ENCODE results near the gene ACTG2. TPM values are rescaled to one million over a fixed set of nuclear protein-coding genes. Genes with fewer than 3 reads are reported as not detected.

Gene ACTG2
- total and polyA plus RNA-seq, 2 donors (not counting 1 experiment from before 2014, with no cell fraction given), result 4.1 to 600 TPM

DNA sequence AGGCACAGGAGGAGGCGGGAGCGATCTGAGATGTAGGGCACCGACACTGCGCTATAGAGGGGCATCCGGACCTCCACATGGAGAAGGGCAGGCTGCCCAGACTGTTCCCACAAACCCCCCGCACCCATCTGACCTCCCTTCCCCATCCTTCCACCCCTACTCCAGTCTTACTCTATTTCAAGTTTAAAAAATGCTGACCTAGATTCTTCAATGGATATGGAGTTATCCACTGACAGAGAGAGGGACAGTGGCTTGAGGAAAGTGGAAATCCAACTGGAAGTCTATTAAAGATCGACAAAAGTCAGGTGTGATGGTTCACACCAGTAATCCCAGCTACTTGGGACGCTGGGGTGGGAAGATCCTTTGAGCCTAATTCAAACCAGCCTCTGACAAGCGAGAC, 28.8 kb downstream of the ACTG2 start:
- no peak for DNase-seq (ENCODE audit: low read depth in 2 of 2)
- Histone ChIP-seq H3K4me3 (replicated peaks in 1 of 4; ENCODE audit: control extremely low read depth in 1 of 4, insufficient read depth in 1 of 4, low read depth in 3 of 4, low read length in 4 of 4) (no peak overlapping the region), H3K9me3 (ENCODE audit: control insufficient read depth, insufficient read depth, low read depth, low read length) (no peaks in the 10 kb centered on the region), H3K4me2 (ENCODE audit: extremely low read depth, insufficient read depth, low read length) (no peak overlapping the region), H4K20me1 (ENCODE audit: control insufficient read depth, extremely low read depth, insufficient read depth, low read length) (no peaks in the 10 kb centered on the region), H3K79me2 (ENCODE audit: control insufficient read depth, insufficient read depth, low read length) (no peaks in the 10 kb centered on the region), H3K27me3 (ENCODE audit: control insufficient read depth, insufficient read depth, low read length) (no peaks in the 10 kb centered on the region), H3K27ac (ENCODE audit: insufficient read depth, low read length) (no peak overlapping the region), H3K36me3 (ENCODE audit: control insufficient read depth, insufficient read depth, low read length) (peaks cover 2% of the 10 kb centered on the region), H3K9ac (ENCODE audit: insufficient read depth, low read length) (no peak overlapping the region), H3K4me1 (ENCODE audit: control insufficient read depth, extremely low read depth, insufficient read depth, low read length) (no peaks in the 10 kb centered on the region), H2AFZ (ENCODE audit: low read length) (no peak overlapping the region)
- TF ChIP-seq, protein P1, sequence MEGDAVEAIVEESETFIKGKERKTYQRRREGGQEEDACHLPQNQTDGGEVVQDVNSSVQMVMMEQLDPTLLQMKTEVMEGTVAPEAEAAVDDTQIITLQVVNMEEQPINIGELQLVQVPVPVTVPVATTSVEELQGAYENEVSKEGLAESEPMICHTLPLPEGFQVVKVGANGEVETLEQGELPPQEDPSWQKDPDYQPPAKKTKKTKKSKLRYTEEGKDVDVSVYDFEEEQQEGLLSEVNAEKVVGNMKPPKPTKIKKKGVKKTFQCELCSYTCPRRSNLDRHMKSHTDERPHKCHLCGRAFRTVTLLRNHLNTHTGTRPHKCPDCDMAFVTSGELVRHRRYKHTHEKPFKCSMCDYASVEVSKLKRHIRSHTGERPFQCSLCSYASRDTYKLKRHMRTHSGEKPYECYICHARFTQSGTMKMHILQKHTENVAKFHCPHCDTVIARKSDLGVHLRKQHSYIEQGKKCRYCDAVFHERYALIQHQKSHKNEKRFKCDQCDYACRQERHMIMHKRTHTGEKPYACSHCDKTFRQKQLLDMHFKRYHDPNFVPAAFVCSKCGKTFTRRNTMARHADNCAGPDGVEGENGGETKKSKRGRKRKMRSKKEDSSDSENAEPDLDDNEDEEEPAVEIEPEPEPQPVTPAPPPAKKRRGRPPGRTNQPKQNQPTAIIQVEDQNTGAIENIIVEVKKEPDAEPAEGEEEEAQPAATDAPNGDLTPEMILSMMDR (conservative IDR thresholded peaks at IDR 0.05 in 1 of 2, IDR thresholded peaks at IDR 0.05 in 1 of 2; ENCODE audit: low read depth in 1 of 2, low read length in 2 of 2), result no peak
- TF ChIP-seq EZH2 (IDR thresholded peaks at IDR 0.05; ENCODE audit: low read length, missing control alignments), result no peak

DNA sequence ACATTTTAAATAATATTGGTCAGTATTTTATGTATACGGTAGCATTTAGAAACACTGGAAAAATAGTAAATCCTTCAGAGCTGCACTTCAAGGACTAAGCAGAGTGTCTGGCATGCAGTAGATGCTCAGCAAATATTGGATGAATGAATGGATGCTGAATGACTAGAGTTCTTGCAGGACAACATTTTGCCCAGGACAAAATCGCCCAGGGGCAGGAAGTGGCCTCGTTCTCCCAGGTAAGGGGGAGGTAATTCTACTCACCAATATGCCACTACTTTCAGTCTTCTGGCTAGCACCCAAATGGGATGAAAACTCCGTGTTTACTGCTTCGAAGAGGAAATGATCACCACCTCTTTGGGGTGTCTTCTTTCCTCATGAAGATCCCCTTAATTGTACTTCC, 29.9 kb downstream of the ACTG2 start:
- Histone ChIP-seq H3K79me2 (ENCODE audit: control insufficient read depth, insufficient read depth, low read length) (peaks cover 7% of the 10 kb centered on the region), H3K36me3 (ENCODE audit: control insufficient read depth, insufficient read depth, low read length) (no peaks in the 10 kb centered on the region), H3K4me2 (ENCODE audit: extremely low read depth, insufficient read depth, low read length) (no peak overlapping the region), H3K4me1 (ENCODE audit: control insufficient read depth, extremely low read depth, insufficient read depth, low read length) (no peaks in the 10 kb centered on the region), H3K27ac (ENCODE audit: insufficient read depth, low read length) (no peak overlapping the region), H3K4me3 (replicated peaks in 1 of 4; ENCODE audit: control extremely low read depth in 1 of 4, insufficient read depth in 1 of 4, low read depth in 3 of 4, low read length in 4 of 4) (no peak overlapping the region), H3K9me3 (ENCODE audit: control insufficient read depth, insufficient read depth, low read depth, low read length) (no peaks in the 10 kb centered on the region), H4K20me1 (ENCODE audit: control insufficient read depth, extremely low read depth, insufficient read depth, low read length) (no peaks in the 10 kb centered on the region), H3K27me3 (ENCODE audit: control insufficient read depth, insufficient read depth, low read length) (no peaks in the 10 kb centered on the region), H3K9ac (ENCODE audit: insufficient read depth, low read length) (no peak overlapping the region), H2AFZ (ENCODE audit: low read length) (no peak overlapping the region)
- no peak for DNase-seq (ENCODE audit: low read depth in 2 of 2)
- TF ChIP-seq EZH2 (IDR thresholded peaks at IDR 0.05; ENCODE audit: low read length, missing control alignments), result no peak
- TF ChIP-seq, protein P1 (conservative IDR thresholded peaks at IDR 0.05 in 1 of 2, IDR thresholded peaks at IDR 0.05 in 1 of 2; ENCODE audit: low read depth in 1 of 2, low read length in 2 of 2), result no peak

DNA sequence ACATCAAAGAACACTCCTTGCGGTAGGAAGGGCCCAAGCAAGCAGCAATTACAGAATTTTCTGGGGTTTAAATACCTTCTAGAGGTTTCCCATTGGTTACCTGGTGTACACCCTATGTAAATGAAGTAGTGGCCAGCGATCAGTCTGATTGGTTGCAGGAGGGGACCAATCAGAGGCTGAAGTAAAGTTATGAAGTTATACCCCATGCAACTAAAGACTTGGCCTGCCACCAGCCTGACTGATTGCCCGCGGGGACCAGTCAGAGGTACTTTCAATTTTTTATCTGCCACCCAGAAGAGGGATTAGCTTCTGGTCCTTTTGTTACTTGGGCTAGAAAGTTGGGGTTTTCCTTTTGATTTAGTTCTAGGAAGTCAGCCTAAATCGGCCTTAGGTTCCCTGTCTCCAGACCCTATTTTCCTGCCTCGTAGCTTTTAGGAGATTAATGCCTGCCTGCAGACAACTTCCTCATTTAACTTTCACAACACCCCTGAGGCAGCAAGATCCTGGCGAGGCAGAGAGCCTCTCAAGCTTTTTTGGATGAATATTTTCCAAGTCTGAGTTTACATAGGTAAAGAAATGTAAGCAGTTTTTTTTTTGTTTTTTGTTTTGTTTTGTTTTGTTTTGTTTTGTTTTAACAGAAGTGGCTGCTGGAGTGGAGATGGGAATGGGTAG, 32.4 kb downstream of the ACTG2 start:
- H4K20me1 ChIP-seq (ENCODE audit: control insufficient read depth, extremely low read depth, insufficient read depth, low read length), result no peaks in the 10 kb centered on the region
- H3K4me3 ChIP-seq (replicated peaks in 1 of 4; ENCODE audit: control extremely low read depth in 1 of 4, insufficient read depth in 1 of 4, low read depth in 3 of 4, low read length in 4 of 4), result no peak overlapping the region
- TF ChIP-seq EZH2 (IDR thresholded peaks at IDR 0.05; ENCODE audit: low read length, missing control alignments), result no peak
- TF ChIP-seq, protein P1 (conservative IDR thresholded peaks at IDR 0.05 in 1 of 2, IDR thresholded peaks at IDR 0.05 in 1 of 2; ENCODE audit: low read depth in 1 of 2, low read length in 2 of 2), result no peak
- peaks cover 32% of the 10 kb centered on the region for H3K79me2 ChIP-seq (ENCODE audit: control insufficient read depth, insufficient read depth, low read length)
- peaks cover 2% of the 10 kb centered on the region for H3K4me1 ChIP-seq (ENCODE audit: control insufficient read depth, extremely low read depth, insufficient read depth, low read length)
- H3K27me3 ChIP-seq (ENCODE audit: control insufficient read depth, insufficient read depth, low read length), result no peaks in the 10 kb centered on the region
- H3K9me3 ChIP-seq (ENCODE audit: control insufficient read depth, insufficient read depth, low read depth, low read length), result no peaks in the 10 kb centered on the region
- no peak for DNase-seq (ENCODE audit: low read depth in 2 of 2)
- no peak overlapping the region for H3K4me2 ChIP-seq (ENCODE audit: extremely low read depth, insufficient read depth, low read length)
- H3K27ac ChIP-seq (ENCODE audit: insufficient read depth, low read length), result no peak overlapping the region
- no peaks in the 10 kb centered on the region for H3K36me3 ChIP-seq (ENCODE audit: control insufficient read depth, insufficient read depth, low read length)
- no peak overlapping the region for H2AFZ ChIP-seq (ENCODE audit: low read length)
- H3K9ac ChIP-seq (ENCODE audit: insufficient read depth, low read length), result no peak overlapping the region
